Measurements from ENCODE around the gene TENM4.

Gene TENM4

DNA sequence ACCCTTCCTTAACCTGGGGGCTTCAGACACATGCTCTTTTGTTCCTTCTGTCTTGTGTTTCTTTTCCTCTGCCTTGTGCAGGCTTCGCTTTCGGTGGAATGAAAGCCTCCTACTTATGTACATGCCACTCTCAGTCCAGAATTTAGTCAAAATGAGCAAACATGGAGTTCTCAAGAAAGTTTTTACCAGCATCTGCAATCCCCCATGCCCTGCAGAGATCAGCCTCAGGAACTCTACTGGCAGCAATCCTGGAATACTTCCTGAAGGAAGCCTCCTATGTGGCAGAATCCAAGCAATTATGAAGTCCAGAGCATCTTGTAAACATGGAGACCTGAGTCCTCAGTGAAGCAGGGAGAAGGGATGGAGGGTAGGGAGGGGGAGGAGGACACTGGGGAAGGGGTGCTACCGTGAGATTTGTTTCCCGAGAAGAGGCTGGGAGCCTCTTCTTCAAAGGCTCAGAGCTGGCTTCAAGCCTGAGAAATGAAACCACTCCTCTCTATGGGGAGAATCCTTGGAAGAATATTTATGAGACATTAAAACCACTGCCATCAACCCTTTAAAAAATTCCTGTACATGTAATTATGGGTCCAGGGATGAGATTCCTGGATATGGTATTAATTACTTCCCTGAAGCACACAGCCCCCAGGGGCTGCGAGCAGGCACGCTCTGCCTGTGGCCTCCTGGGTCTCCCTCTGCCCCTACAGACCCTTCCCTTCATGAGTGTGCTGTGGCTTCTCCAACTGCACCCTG, 58.4 kb downstream of the TENM4 start:
- no peak for DNase-seq

DNA sequence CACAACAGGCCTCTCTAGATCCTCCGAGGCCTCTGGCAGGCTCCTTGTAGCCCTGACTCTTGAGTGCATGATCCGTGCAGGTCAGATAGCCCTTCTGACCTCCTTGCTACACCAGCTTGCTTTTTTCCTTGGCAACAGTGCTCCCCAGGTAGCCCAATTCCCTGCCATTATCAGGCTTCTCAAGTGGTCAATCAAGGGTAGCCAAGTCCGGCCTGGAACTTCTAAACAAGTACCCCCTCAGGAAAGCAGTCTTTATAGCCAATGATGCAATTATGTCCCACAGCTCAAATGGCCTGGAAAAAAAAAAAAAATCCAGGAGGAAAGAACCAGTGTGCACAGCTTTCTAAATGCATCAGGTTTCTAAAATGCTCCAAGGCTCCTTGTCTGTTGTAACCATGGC, 59.8 kb downstream of the TENM4 start:
- DNase-seq = no peak

DNA sequence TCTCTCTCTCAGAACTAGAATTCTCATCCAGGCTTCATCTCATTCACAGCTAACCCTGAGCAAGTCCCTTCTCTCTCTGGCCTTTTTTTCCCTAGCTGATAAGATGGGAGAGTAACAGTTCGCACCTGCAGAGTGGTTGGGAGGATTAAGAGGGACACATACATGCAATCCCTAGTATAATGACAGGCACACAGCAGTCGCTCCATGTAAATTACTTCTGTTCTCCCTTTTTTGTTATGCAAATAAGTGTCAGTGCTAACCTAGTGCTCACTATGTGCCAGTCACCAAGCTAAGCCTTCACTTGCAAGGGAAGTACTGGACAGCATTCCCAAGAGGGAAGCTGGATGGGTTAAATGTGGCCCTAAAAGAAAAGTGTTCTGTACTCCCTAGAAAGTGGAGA, 63.4 kb downstream of the TENM4 start:
- DNase-seq = no peak

DNA sequence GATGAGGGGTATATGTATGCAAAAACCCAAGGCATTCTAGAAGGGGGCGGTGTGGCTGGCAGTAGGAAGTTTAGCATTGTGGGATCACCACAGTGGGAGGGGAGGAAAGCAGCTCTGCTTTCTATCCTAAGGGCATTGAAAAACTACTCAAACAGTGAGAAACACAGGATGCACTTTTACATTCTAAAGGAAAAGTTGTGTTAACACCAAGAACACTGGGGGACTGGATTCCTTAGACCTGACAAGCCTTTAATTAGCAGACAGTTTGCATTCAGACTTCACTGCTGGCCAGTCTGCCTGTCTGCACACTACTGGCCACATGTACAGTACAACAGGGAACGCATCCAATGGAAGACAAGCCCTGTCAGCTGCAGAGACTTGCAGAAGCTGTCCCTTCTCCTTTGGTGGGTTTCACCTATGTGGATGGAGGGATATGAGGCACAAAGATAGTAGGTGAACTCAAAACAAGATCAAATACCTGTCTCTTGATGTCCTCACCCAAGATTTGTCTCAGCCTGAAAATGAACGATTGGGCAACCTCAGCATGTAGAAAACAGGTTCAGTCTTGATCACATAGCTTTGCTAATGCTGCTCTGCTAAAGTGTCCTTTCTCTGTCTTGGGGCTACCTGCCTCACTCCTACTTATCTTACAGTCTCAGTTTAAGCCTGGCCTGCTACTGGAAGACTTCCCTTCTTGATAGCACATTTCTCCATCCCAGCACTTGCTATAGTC, 64.8 kb downstream of the TENM4 start:
- no peak for DNase-seq

DNA sequence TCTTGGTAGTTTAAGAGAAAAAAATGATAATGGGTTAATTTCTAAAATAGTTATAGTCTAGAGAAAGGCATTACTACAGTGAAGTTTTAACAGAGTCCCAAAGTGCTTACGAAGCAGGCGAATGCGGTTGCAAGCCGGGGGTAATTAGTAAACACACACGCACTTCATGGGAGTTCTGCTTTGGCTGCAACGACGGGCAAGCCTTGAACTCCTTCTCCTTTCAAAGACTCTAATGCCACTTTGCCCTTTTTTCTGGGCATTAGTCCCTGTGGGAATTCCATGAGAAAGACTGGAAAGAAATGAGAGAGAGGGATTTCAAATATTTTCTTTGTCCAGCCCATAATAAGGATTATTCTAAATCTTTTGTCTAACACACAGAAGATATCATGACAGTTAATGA, 66.1 kb downstream of the TENM4 start:
- no peak for DNase-seq

DNA sequence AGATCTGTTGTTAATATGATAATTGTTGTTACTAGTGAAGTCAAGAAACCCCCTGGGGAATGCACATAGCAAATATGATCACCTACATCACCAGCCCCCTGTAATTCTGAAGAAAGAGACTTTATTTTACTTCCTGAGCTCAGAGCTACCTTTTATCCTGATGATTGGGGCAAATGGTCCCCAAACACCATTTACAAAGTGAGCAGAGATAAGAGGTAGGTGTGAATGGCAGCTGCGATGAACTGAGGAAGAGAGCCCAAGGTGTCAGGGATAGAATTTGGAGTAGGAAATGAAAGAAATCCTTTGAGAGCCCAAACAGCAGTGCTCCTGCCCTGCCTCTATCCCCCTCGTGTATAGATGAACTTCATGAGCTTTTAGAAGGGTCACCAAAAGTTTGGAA, 69.1 kb downstream of the TENM4 start:
- no peak for DNase-seq

DNA sequence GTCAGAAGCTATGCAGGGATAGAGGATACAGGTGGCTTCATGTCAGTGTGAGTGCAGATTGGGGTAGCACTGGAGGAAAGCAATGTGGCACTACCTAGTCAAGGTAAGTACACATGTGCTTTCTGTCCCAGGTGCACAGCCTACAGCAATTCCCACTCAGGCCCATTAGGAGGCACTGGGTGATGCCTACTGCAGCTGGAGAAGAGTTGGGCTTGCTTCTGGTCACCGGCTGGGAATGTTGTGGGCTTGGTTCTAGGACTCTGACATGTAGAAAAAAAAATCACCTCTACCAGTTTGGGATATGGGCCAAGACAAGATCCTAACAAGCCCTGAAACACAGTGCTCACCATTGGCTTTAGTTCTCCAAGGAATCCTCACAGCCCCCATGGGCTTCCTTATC, 69.7 kb downstream of the TENM4 start:
- DNase-seq = no peak

DNA sequence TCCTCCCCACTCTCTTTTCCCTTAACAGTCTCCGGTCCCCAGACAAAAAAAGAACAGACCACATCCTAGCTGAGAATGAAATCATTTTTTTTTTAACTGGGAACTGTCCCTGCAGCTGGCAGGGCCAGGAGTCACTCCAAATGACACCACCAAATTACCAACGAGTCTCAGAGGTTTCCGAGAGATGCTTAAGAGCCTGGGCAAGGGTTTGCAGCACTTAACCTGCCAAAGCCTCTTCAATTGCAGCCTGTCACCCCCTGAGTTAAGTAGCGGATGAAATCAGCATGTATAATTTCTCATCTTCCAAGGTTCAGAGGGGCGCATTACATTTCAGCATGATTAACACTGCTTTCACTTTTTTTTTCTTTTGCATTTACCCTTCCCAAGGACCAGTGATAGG, 71.8 kb downstream of the TENM4 start:
- DNase-seq = no peak

DNA sequence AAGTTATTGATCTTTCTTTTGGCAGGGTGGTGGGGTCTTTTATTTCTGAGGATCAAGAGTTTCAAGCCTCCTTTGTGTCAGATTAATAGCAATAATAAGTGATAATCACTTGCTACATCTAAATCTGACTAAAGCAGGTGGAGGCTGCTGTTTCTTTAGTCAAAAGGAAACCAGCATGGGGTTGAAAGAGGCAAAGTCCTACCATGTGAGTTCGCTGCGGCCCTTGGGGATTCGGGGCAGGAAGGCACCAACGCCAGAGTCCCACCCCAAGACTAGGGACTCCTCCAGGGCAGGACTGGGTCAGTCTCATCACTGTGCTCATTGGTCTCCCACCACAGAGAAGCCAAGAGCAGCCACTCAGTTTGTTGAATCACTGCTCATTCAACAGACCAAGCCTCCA, 73.0 kb downstream of the TENM4 start:
- no peak for DNase-seq

DNA sequence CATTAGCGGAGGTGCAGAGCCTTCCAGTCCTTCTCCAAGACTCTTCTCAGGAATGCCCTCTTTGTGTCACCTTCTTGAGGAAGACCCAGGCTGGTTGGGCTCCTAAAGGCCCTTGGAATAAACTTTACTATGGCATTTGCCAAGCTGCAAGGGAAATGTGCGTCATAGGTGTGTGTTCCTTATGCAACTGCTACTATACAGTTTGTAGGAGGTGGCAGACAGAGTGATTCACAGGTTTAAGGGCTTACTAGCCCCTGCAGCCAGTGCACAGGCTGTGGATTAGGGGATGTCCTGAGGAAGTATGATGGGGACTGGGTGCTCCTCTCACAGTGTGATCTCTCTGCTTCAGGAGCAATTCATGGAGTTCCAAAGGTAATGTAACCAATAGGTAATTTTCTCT, 74.6 kb downstream of the TENM4 start:
- DNase-seq = no peak

DNA sequence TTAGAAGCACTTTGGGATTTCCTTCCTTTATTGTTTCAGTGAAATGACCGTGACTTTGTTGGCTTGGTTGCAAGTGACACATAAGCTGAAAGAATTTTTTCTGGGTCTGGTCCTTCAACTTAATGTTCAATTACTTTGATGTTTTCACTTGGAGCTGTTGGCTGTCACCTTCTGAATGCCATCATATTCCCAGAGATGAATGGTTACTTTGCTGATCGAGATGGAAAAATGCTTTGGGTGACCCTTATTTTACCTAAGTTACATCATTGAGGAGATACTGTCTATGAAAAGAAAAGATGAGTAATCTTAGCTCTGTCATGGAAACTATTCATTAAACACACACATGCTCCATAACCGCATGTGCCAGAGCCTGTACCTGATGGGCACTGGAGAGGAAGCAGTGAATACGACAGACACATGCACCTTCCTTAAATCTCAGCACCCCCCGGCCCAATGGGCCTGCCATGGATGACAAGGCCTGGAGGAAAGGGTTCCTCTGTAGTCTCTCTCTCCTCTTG, 76.9 kb downstream of the TENM4 start:
- DNase-seq = no peak

DNA sequence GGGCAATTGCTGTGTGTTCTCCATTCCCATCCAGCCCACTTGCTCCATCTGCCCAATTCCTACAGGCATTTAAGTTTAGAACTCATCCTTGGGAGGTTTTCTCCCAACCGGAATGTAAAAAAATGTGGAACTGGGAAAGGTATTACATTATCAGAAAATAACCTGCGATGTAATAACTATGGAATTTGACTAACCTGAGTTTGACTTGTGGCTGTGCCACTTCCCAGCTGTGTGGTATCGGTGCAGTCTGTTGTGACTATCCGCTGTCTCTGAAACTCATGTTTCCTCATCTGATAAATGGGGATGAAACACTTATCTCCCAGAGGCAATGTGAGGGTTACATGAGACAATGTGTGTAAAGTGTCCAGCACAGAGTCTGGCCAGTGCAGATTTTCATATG, 77.6 kb downstream of the TENM4 start:
- DNase-seq = no peak

DNA sequence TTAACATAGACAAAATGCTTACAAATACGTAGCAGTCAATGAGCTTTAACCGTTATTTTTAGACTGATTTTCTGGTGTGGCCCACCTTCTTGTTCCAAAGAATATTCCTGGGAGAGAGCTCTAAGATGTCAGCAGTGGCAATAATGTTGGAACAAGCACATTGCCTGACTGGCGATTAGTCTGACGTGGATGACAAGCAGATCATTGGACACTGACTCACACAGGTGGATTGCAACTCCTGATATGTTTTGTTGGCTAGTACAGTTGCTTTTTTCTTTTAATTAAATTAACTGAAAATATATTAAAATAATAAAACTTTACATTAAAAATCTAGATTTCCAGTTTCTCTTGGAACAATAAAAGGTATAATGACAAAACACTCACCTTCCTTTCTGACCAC, 78.0 kb downstream of the TENM4 start:
- no peak for DNase-seq

DNA sequence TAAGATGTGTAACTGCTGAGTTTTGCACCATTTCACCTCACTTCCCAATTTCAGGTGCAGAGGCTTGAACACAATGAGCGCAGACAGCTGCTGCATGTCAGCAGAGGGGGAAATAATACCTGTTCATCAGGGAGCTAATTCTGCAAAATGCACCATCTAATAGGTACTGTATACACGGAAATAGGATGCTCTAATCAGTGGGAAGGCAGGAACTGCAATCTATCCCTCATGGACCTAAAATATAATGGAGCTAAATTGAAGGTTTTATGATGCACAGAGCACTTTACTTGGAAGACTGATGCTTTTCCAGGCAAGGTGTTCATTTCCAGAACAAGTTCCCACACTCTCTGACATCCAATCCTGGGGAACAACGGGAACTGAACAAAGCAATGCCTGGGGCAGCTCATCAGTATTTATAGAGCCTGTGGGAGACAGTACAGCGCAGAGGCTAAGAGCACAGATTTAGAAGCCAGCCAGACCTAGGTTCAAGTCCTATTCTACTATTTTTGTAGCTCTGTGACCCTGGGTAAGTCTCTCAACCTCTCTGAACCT, 78.5 kb downstream of the TENM4 start:
- no peak for DNase-seq

DNA sequence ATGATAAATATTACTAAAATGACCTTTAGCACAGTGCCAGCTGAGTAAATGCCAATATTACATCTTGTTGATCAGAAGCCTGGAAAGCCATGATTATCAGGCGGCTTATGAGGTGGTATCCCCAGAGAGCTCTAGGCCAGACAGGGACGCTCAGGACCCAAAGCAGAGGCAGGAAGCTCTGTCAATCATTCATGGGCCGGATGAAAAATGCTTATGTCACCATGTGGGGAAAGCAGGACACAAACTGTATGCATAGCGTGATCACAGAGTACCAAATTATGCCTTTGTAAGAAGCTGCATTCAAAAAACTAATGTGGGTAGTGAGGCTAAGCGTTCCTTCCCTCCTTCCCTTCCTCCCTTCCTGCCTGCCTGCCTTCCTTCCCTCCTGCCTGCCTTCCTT, 82.6 kb downstream of the TENM4 start:
- DNase-seq = no peak

DNA sequence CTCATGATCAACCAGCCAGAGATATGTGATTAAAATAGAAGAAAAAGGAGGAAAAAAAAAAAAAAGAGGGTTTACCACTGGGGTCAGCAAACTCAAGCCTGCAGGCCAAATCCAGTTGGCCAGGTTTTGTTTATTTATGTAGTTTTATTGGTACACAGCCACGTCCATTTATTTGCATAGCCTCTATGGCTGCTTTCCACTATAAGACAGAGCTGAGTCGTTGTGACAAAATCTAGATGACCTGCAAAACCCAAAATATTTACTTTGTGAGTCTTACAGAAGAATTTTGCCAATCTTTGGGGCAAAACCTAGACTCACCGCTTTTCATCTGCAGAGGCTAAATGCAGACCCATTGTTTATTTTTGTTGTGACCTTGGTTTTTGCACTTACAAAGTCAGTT, 87.1 kb downstream of the TENM4 start:
- DNase-seq = no peak

DNA sequence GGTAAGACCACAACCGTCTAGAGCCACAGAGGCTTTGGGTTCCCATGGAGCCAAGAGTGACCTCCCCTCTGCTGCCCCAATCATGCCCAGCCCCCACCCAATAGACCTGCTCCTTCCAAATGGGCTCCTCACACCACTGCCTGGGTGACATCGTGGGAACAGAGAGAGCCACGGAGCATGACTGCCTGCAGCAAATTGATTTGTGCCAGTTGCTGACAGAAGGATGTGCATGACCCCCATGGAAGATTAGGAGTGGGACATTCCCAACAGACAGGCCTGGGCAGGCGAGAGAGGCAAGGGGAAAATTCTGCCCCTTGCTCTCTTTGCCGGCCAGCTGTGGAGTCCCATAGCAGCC, 88.5 kb downstream of the TENM4 start:
- no peak for DNase-seq

DNA sequence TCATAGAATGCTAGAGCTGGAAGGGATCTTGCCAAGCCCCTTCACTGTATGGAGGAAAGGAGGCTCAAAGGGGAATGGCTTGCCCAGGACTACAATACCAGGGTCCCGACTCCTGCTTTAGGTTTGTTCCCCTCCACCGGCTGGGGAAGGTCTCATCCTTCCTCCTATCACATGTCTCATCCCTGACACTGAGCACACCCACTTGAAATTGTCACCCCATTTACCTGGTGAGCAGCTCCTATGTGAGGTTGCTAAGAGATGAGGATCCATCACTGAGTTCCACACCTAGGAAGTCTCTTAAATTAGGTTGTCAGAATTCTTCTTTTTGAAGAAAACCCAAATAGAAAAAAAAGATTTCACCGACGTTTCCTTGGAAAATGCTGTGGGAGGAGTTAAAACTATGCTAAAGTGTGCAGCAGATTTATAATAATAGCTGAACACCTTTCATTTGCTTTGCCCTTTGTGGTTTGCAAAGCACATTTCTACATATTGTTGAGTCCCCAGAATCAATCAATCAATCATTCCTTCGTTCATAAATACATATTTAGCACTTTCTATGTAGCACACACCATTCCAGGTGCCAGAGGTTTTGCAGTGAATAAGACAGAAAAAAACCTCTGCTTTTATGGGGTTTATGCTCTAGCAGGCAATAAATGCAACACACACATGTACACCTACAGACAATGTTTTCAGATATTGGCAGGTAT, 91.7 kb downstream of the TENM4 start:
- DNase-seq = no peak

DNA sequence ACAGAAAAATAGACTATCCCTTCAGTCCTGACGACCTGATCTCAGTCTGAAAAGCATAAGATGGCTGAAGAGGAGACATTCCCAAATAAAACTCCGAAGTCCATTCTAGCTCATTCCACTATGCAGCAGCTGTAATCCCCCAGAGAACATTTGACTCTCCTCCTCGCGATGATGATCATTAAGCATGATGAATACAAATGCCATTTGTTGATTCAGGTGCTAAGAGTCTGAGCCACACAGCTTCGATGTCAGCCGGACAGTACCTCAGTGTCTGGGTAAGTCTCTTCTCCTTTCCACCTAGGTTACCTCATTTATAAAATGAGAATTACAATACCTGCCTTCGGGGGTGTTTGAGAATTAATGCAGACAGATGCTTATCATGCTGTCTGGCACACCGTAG, 94.8 kb downstream of the TENM4 start:
- DNase-seq = no peak

DNA sequence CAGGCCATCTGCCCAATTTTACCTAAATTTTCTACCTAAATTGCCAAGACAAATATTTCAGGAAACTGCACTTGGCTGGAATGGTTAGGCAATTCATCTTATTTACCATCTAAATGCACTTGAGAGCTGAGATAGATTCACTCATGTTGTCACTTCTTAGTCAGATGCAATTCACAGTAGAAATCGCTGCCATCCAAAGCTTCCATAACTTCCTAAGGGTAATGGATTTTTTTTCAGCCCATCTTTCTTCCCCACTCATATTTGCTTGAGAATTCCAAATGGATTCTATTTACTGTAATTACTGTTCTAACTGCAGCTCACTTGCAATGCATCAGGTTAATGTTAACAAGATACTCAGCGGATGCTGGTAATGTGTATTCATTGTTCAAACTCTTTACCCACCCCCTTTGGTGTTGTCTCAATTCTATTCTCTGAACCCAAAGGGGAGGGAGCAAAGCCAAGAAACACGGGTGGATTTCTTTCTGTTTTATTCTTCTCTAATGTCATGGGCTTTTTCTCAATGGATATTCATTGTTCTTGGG, 96.0 kb downstream of the TENM4 start:
- no peak for DNase-seq

DNA sequence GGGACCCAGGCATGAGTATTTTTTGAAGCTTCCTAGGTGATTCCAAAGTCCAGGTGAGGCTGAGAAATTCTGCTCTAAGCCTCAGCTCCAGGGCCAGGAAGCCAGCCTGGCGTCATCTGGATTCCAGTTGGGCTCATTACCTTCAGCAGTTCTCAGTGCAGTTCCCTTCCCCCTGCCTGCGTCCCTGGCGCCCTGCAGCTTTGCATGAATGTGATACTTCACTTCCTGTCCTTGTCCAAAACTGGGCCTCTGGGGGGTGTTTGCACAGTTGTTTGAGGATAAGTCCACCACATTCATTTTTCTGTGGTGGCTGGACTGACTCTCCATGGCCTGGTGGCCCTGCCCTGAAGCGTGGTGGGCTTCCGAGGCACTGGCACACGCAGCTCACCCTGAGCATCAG, 98.1 kb downstream of the TENM4 start:
- no peak for DNase-seq

DNA sequence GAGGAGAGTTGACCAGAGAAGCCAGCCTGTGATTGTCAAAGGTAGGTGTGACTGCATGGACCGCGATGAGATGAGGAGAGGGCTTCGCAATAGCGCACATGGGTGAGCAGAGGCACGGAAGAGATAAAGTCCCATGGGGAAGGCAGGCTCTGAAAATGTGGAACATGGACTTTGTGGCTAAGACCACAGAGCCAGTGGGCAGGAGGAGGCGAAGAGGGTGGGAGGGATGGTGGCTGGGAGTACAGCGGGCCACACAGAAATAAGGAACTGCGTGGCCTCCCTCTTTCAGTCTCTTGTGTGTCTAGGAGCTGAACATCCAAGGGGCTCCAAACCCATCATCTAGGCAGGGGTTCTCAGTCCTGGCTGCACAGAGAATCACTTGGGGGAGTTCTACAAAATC, 98.6 kb downstream of the TENM4 start:
- DNase-seq = no peak

DNA sequence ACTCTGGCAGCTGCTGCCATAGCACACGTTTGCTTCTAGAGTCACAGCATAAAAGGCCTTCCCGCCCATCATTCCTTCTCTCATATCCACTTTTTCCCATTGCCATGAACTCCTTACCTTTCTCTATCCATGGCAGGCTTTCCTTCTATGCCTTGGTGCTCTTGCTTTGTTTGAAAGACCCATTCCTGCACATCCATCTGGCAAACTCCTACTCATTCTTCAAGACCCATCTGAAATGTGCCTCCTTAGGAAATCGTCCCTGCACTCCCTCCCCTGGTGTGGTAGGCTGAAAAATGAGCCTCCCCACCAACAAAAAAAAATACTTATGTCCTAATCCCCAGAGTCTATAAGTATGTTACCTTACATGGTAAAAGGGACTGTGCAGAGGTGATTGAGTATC, 100.3 kb downstream of the TENM4 start:
- DNase-seq = no peak
